Measurements from ENCODE around the gene CRACR2A.

CRACR2A gene

GRCh38 chr12:3744229-3744901 lies 8.5 kb downstream of the CRACR2A start:
- no peak for TF ChIP-seq CTCF (IDR thresholded peaks at IDR 0.05)

GRCh38 chr12:3743803-3744202 lies 9.1 kb downstream of the CRACR2A start:
- no peak for TF ChIP-seq CTCF (IDR thresholded peaks at IDR 0.05)

GRCh38 chr12:3741882-3742672 lies 10.8 kb downstream of the CRACR2A start:
- TF ChIP-seq CTCF (IDR thresholded peaks at IDR 0.05): no peak

DNA sequence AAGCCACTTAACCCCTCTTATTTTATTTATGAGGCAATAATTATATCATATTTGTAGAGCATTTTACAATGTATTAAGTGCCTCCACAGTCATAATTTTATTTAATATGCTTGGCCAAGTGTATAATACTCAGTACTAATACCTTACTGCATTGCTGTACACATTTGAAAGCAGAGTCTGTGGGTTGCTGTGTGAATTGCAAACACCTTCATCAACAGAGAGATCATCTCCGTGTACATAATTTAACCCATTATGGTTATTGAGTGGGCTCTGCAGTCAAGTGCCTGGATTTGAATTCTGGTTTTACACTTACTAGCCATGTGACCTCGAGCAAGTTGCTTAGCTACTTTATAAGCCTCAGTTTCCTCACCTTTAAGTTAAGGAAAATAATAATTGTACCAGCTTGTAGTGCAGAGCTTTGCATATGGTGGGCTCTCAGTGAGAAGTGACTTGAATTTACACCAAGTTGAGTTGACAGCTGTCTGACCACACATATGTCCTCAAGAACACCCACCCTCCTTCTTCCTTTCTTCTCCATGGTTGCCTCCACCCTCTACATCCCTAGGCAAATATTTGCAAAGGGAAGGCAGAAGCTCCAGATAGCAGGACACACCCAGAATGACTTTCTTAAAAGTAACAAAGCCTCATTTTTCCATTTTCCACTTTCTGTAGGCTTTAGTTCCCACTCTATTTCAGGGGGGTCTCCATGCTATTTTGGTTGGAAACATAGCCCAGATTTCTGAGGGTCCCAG lies 12.3 kb downstream of the CRACR2A start:
- no peak for TF ChIP-seq CTCF (IDR thresholded peaks at IDR 0.05)

DNA sequence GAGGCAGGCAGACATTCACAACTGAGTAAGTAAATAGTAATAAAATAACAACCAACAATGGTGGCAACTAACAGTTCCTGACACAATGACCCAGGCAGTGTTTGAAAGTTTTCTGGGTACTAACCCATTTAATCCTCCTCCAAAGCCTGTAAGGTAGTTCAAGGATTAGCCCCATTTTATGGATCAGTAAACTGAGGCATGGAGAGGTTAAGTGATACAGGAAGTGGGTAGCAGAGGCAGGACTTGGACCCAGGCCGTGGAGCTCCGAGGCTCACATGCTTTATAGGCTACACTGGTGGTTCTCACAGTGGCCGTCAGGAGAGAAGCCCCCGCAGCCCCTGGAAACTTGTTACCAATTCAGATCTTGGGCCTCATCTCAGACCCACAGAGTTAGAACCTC lies 17.5 kb downstream of the CRACR2A start:
- TF ChIP-seq CTCF (IDR thresholded peaks at IDR 0.05): no peak

- TF ChIP-seq CTCF (IDR thresholded peaks at IDR 0.05): no peak
These were observed 20.0 kb downstream of the CRACR2A start for GRCh38 chr12:3732901-3733300.

- no peak for TF ChIP-seq CTCF (IDR thresholded peaks at IDR 0.05)
These were observed 22.8 kb downstream of the CRACR2A start for GRCh38 chr12:3730111-3730510.
